ENCODE results near the gene KRT15.

KRT15 gene

DNA sequence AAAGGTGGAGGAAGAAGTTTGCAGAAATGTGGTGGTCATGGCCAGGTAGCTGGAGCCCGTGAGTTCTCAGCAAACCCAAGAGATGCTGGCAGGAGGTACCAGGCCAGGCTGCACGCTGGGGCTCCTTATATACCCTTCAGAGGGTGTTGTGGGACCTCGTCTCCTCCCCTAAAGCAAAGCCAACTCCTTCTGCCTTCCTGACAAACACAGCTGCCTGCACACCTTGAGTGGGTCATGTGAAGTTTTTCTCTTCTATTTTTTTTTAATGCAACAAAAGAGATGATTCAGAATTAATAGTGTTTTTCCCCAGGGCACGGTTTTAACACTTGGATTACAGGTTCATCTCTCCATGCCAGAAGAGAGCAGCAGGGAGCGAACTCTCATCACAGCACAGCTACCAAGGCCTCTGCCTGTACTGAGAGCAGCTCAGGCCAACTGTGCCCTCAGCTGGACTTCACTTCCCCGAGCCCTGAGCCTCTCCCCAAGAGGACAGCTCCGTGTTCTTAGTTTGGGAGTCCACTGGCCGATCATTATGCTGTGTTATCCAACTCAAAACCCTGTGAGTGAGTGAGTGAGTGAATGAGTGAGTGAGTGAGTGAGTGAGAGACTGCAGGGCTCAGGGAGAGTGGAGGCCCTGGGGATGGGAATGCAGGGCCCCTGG, at the start of gene KRT15:
KRT15 (minus strand) TSS at position 102 of the 661 bp plus-strand sequence; CDS start at position 39, 63 bp downstream.
- no peak for DNase-seq

DNA sequence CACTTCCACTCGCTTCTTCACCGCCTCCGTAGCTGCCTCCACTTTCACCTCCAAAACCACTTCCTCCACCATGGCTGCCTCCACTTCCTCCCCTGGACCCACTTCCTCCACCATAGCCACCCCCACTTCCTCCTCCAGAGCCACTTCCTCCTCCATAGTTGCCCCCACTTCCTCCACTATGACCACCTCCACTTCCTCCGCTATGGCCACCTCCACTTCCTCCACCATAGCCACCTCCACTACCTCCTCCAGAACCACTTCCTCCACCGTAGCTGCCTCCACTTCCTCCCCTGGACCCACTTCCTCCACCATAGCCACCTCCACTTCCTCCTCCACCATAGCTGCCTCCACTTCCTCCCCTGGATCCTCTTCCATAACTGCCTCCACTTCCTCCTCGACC, 48.6 kb upstream of the KRT15 start:
- DNase-seq, result no peak

DNA sequence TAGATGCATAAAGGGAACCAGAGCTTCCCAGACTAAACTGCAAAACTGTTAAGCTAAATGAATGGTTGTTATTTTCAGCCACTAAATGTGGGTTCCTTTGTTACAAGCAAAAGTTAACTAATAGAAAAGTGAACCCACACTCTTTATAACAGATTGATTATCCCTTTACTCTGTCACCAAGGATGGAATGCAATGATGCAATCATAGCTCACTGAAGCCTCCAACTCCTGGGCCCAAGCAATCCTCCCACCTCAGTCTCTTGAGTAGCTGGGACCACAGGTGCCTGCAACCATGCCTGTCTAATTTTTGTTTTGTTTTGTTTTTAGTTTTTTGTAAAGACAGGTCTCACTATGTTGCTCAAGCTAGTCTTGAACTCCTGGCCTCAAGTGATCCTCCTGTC, 46.6 kb upstream of the KRT15 start:
- no peak for DNase-seq

DNA sequence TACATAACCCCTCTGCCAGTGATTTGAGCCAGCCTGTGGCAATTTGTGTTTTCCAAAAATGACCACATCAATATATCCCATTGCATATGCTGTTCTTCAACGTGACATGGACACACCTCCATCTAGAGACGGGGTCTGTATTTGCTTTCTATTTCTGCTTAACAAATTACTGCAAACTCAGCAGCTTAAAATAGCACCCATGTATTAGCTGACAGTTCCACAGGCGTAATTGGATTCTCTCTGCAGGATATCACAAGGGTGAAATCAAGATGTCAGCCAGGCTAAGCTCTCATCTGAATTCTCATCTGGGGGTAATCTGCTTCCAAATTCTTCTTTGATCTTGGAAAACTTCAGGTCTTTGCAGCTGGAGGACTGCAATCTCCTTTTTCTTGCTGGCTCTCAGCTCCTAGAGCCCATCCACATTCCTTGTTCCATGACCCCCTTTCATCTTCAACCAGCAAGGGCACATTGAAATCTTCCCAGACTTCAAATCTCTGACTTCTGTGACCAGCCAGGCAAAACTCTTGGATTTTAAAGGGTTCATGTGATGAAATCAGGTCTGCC, 45.0 kb upstream of the KRT15 start:
- DNase-seq, result no peak

DNA sequence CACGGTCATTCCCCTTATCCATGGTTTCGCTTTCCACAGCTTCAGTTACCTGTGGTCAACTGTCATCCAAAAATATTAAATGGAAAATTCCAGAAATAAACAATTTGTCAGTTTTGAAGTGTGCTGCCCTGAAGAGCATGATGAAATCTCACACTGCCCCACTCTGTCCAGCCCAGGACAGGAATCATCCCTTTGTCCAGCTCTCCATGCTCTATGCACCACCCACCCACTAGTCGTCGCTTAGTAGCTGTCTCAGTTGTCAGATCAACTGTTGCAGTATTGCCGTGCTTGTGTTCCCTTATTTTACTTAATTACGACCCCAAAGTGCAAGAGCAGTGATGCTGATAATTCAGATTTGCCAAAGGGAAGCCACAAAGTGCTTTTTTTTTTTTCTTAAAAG, 42.9 kb upstream of the KRT15 start:
- DNase-seq, result no peak

DNA sequence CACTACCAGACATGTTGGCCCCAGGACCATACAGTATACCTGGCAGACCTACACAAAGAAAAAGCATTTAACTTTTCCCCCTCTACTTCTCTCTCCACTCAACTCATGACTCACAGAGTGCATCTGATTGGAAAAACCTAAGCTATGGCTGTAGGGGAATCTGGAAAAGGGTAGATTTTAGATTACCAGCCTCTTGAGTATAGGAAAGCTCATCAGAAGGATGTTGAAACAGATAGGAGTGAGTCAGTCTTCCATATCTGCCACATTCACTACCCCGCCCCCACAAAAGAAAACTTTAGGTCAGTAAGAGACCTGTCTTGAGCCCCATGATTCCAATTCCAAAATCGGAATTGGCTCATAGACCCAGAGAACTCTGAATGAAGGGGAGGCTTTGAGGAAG, 40.9 kb upstream of the KRT15 start:
- no peak for DNase-seq

DNA sequence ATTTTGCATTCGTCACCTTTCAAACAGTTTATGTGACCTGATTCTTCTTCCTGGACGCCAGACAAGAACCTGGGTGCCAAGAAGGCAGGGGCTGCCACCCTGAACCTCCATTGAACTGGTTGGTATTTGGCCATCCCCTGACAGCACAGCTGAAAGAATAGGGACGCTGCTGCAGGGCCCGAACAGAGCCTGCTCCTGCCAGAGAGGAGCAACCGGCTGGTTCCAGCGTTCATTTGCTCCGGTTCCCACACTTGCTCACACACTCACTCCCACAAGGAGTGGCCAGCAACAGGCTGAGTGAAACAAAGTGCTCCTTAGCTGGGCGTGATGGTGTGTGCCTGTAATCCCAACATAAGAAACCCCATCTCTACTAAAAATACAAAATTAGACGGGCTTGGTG, 38.2 kb upstream of the KRT15 start:
- DNase-seq, result no peak

DNA sequence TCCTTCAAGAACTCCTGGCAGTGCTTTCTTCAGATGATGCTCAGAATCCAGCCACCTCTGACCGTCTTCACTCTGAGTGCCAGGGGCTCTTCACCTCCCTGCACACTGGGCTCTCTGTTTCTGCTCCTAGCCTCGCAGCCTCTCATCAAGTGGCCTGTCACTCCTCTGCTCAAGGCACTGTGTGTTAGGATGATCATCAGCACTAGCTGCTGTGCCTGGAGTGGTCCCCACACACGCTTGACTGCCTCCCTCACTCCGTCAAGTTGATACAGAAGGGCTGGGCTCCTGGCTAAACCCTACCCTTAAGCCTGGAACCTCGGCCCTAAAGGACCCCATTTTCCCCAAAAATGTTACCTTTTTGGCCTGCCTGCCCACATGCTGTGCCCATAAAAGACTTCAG, 37.6 kb upstream of the KRT15 start:
- no peak for DNase-seq

DNA sequence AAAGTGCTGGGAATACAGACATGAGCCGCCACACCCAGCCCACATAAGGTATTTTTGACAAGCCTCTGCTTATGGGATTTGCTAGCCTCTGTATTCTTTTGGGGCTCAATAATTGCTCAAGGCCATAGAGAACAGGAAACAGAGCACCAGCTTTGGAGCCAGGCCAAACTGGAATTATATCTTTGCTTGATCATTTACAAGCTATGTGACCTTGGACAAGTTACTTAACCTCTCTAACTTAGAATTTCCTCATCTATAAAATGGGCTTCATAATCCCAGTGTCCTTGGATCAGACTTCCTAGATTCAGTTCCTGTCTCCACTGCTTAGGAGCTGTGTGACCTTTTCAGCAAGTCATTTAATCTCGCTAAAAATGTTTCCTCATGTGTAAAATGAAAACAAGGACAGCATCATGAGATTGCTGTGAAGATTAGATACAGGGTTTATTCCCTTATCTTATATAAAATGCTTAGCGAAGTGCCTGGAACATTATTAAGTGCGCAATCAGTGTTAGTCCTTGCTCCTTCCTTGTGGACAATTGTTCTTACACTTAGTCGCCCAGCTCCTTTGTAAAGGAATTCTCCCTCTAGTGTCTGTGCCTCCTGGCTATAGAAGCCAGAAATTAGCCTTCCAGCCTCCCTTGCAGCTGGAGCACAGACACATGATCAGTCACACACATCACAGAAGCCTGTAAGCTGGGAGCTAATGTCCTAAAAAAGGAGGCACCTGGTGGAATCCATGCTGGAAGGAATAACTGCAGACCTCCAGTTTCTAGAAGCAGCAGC, 36.6 kb upstream of the KRT15 start:
- DNase-seq, result no peak

DNA sequence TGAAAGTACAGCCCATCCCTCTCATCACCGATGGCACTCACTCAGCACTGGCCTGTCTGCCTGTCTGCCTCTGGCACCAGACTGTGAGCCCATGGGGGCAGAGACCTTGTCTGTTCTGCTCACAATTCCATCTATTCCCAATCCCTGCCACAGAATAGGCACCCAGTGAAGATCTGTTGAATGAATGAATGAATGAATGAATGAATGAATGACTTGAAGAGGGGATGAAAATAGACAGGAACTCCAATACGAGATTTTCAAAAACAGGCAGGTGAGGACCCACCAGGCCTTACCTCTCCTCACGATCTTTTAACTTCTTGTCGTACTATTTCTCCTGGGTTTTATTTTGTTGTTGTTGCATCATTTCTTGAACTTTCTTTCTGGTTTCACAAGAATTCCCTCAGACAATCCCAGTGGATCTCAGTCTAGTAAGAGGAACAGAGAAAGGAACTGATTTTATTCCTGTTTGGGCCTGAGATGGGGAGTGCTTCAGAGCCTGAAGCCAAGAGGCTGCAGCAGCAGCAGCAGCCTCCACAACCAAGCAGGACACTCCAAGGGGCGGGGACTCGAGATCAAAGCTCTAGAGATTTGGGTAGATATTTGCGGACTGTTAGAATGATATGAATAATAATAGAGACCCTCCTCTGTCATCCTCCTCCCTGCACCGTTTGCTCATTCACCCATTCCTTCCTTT, 35.4 kb upstream of the KRT15 start:
- DNase-seq, result no peak

DNA sequence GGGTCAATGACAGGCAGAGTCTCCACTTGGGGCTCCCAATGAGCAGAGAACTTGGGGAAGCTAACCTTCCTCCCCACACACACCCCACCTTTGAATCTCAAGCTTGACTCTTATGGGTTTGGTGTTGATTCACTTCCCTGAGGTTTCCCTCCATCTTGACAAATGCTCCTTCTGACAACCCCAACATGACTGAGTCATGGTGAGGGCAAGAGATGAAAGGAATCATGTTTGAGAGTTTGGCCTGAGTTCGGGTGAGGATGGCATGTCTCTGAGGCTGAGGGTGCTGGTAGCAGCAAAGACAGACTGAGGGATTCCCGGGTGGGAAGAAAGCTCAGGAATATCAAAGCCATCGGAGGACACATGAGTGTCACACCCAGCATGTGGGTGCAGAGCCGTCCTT, 34.5 kb upstream of the KRT15 start:
- DNase-seq, result no peak

DNA sequence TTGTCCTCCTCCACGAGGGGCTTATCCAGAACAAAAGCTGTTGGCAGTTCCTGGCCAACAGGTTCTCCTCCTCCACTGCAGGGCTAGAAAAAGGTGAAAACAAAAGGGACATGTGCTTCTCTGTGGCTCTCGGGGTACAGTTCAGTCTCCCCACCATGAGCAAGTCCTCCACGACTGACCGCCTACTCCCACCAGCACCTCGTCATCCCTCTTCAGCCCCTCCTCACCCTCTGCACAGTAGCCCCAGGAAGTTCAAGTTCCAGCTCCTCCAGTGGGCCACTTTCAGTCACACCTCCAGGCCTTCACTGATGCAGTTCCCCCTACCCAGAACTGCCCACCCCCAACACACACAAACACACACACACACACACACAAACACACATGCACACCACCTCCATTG, 33.8 kb upstream of the KRT15 start:
- no peak for DNase-seq

DNA sequence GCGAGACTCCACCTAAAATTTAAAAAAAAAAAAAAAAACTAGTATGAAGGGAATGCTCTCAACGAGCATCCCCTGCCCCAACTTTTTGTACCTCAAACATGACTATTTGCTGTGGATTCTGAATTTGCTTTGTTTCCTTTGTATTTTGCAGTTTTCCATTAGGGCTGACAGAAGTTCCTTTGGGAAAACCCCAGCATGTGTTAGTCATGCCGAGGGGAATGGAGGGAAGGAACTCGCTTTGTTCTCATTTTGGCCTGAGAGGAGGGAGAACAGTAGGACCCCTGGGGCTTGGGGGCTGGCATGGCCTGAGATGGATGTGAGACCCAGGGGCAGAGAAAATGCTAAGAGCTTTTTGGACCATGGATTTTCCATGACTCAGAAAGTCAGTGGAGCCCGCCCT, 32.7 kb upstream of the KRT15 start:
- DNase-seq, result no peak

DNA sequence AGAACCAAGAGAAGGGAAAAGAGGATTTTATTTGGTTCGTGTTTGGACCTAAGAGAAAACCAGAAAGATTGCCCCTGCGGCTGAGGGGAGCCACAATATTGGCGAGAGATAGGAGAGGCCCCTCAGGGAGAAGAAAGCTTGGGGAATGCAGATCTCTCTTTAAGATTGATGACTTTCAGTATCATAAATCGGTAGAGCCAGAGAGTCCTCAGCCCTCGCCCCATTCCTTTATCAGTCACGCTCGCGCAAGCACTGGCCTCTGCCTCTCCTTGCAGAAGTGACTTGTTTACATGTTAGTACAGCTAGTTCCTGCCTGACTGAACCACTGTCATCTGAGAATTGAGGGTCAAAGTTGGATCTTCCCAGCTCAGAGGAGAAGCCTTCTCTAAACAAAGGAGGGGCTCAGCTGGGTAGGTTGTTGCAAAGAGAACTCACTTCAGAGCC, 30.9 kb upstream of the KRT15 start:
- no peak for DNase-seq

DNA sequence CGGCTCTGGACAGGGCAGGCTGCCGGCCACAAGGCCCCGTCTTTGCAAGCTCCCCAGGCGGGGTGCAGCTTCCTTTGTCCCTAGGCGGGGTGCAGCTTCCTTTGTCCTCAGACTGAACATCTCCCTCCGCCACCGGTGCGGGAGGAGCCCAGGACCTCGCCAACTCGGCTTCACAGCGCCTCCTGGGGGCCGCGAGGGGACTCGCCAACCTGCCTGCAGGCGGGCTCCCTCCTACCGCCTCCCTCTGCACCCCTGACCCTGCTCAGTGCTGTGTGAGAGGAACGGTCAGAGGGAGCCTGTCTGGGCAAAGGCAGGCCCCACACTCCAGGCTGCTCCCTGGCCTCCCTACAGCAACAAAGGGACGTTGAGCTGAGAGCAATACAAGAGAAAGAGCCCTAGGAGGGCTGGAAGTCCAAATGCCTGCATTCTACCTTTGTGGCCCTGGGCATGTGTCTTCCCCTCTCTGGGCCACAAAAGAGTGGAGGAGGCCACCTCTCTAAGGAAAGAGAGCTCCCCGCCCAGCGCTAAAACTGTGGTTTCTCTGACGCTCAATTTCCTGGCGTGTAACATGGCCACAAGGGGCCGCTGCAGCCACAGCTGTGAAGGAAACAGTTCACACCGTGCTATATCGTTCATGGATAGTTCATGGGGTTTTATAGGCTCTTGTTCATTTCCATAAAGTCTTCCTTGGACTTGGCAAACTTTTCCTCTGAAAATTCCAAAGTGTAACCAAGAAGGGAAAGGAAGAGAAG, 30.3 kb upstream of the KRT15 start:
- DNase-seq, result peak; percentile 80

DNA sequence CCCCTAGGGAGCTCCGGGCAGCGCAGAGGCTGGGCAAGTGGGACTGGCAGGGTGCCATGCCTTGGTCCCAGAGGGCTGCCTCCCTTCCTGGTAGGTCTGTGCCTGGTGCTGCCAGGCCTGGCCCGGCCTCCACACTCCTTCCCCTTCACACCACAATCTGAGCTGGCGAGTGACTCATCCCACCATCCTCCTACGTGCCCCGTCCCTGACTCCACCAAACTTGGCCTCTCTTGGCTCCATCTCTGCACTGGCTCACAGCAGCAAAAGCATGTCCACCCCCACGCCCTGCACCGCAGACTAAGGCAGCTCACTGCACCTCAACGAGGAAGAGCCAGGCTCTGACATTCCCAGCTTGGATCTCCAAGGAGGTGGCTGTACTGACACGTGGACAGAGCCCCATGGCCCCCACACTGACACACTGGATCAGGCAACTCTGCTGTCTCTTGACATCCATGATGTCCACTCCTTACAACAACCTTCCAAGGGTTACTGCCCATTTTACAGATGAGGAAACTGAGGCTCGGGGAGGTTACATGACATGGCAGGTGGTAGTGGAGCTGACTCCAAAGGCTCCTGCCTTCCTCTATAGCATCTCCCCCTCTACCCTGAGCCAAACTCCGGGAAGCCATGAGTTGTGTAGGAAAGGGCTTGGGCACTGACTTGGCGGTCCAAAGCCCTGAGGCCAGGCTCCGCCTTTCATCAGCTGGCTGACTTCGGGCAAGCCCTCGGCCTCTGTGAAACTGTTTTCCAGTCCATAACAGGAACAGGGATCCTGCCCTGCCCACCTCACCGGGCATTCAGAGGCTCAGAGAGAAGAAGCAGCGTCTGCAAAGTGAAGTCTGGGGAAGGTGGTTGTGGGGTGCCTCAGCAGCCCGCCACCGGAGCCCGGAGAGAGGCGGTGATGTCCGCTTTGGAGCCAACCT, 29.5 kb upstream of the KRT15 start:
- DNase-seq, result peak; percentile 77

DNA sequence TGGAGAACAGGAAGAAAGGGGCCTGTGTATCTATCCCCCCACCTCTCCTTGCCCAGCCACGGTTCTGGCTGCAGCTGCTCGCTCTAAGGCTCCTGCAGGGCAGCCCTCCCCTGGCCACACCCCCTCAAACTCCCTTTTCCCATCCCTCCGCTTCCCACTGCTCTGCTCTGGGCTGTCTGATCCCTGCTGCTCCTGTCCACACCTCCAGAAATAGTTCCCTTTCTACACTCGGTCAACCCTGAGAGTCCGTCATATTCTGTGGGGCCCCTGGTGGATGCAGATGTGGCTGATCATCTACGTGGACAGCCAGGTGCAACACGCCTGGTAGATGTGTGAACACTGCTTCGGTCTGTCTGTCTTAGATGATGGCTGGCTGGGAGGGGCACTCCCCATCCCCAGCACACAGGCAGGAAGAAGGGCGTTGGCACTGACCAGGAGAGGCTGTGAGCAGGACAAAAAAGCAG, 28.7 kb upstream of the KRT15 start:
- no peak for DNase-seq

DNA sequence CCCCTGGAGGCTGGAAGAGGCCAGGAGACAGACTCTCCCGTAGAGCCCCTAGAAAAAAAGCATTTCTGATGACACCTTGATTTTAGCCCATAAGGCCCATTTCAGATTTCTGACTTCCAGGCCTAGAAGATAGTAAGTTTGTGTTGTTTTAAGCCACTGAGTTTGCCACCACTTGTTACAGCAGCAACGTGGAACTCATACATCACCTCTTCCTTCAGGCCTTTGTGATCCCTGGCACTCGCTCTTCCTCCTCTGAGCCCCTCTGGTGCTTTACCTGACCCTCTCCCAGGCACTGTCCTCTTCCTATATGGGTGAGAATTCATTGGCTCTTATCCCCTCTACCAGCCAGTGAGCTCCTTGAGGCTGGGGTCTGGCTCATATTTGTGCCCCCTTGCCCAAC, 28.1 kb upstream of the KRT15 start:
- DNase-seq, result no peak

DNA sequence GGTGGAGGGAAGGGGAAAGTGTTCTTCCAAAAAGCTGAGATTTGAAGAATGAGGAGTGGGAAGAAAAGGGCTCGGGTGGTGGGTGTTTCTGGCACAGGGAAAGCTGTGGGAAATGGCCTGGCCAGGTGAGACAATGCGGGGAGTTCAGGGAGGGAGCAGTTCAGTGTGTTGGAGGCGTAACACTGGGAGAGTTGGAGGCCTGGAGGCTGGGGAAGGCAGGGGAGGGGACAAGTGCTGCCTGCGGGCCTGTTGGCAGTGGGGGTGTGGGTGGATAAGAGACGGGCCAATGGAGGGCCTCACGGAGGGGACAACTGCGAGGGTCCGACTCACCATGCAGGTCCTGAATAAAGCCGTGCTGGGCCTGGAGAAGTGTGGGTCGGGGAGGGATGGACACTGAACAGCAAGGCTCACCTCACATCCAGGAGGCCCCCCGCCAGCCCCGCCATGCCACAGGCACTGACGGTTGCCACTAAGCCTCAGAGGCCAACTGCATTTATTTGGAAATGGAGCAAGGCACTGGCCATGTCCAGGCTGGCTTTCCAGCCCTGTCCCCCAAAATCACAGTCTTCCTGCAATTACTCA, 27.2 kb upstream of the KRT15 start:
- DNase-seq, result no peak

DNA sequence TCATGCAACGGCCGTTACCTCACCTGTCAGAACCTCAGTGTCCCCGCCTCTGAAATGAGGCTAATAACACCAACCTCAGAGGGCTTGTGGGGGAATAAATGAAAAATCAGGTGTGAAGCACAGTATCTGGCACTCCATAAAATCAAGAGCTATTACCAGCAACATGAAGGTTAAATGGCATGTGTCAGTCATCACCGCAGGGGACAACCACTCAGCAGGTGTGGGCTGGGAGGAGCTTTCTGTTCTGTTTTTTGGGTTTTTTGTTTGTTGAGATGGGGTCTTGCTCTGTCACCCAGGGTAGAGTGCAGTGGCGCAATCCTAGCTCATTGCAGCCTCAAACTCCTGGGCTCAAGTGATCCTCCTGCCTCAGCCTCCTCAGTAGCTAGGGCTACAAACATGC, 26.2 kb upstream of the KRT15 start:
- no peak for DNase-seq

DNA sequence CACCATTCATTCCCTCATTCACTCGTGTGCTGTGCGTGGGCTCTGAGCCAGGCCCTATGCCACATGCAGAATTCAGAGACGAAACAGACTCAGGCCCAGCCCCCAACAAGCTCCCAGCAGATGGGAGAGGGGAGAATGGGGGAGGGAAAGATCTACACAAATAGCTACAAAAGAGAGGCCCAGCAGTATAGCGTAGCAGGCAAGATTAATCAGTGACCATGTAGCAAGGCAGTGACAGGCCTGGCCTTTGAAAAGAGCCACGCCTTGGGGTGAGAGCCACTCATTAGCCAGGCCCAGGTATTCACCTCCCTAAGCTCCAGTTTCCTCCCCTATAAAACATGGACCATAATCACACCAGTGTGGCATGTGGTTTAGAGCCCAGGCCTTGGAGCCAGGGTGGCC, 25.8 kb upstream of the KRT15 start:
- DNase-seq, result no peak

Measured in stimulated activated naive CD4-positive, alpha-beta T cell treated with Interleukin-2 at 50 U/mL for 16 hours (primary cell).